ENCODE data around the gene CITED1.

DNA sequence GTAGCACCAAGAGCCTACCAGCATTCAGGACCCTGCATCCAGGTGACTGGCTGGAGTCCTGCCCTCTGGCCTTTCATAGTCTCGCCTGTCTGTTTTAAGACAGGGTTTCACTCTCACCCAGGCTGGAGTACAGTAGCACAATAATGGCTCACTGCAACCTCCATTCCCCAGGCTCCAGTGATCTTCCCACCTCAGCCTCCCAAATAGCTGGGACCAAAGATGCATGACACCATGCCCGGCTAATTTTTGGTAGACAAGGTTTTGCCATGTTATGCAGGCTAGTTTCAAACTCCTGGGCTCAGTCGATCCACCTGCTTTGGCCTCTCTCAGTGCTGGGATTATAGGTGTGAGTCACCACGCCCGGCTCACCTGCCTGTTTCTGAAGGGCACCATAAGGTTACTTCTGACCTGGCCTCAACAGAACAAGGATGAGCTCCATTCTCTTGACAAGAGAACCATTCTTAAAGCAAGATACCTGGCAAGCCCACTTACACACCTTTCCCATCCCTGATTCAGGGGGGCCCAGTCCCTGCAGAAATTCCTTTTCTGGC, 35.3 kb downstream of the CITED1 start:
- TF ChIP-seq POLR2AphosphoS5 (IDR thresholded peaks at IDR 0.05; ENCODE audit: low read depth, low read length) (no peak), SIN3A (IDR thresholded peaks at IDR 0.05; ENCODE audit: borderline replicate concordance, insufficient read depth, low read length) (no peak), REST (IDR thresholded peaks at IDR 0.05; ENCODE audit: insufficient read depth in 1 of 2, low read depth in 2 of 2, low read length in 2 of 2) (no peak), TAF1 (IDR thresholded peaks at IDR 0.05; ENCODE audit: borderline replicate concordance, insufficient read depth, low read length) (no peak)

Measured in PFSK-1 (cell line).